GM19043 (cell line): ENCODE measurements around the gene NPB.

Experiments used
- ATAC-seq: cut with Tn5 transposase; IDR thresholded peaks from one replicate; pipeline ENCODE4 v1.9.1; 2021; ENCODE audit warnings: low read depth; ENCODE audit not compliant: unreplicated experiment

Gene NPB

GRCh38 chr17:81923302-81924260, 21.5 kb downstream of the NPB start:
- ATAC-seq, result no peak

DNA sequence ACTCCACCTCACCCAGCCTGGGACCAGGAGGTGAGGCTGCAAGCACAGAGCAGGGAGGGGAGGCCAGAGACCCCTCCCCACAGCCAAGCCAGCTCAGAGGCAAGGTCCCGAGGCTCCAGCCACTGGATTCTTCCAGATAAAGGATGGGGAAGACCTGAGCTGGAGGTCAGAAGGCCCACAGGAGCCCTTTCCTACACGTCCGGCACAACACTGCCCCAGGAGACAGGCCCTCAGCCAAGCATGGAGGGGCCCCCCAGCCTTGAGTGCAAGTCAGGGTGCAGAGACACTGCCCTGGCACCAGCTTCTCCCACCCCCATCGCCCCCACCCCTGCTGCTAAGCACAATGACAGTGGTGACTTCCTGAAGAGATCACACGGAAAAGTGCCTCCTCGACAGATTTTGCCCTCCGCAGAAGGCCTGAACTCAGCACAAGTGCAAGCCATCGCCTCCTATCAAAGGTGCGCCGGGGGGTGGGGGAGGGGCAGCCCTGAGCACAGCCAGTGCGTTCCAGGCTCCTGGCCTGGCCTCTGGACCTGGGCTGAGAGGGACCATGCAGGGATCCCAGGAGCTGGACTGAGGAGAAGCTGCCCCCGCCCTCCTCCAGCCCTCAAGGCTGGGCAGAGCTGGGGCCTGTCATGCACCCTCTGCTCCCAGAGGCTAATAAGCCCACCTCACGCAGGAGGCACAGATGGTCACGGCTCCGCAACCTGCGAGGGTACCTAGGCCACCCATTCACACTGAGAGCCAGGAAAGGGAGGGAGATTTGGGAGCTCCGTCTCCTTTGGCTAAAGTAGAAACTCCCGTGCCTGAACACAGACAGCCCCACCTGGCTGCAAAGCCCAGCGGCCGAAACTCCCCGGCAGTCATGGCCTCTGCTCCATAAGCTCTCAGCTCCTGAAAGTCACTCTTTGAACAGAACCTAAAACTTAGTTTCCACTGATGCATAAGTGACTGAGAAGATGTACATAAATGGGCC, 22.8 kb downstream of the NPB start:
- no peak for ATAC-seq

- no peak for ATAC-seq
Measured at GRCh38 chr17:81925860-81926450, 23.9 kb downstream of the NPB start.

GRCh38 chr17:81926451-81927151, 24.6 kb downstream of the NPB start:
- no peak for ATAC-seq

DNA sequence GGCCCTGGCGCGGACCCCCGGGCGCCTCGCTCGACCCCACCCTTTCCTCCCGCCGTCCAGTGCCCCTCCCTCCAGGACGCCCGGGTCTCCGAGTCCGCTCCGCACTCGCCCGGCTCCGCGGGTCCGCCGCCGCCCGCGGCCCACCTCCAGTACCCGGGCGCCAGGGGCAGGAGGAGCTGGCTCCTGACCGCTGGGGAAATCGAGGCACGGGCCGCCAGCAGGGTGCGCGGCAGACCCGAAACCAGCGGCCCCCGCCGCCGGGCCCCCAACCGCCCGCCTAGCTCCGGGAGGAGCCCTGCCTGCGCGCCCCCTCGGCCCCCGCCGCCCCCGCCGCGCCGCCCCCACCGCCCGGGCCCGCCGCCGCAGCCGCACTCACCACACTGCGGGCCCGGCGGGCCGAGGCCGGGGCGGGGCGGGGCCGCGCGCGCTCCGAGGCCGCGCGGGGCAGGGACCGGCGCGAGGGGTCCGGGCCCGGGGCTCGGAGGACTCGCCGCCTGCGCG, 25.2 kb downstream of the NPB start:
- no peak for ATAC-seq

DNA sequence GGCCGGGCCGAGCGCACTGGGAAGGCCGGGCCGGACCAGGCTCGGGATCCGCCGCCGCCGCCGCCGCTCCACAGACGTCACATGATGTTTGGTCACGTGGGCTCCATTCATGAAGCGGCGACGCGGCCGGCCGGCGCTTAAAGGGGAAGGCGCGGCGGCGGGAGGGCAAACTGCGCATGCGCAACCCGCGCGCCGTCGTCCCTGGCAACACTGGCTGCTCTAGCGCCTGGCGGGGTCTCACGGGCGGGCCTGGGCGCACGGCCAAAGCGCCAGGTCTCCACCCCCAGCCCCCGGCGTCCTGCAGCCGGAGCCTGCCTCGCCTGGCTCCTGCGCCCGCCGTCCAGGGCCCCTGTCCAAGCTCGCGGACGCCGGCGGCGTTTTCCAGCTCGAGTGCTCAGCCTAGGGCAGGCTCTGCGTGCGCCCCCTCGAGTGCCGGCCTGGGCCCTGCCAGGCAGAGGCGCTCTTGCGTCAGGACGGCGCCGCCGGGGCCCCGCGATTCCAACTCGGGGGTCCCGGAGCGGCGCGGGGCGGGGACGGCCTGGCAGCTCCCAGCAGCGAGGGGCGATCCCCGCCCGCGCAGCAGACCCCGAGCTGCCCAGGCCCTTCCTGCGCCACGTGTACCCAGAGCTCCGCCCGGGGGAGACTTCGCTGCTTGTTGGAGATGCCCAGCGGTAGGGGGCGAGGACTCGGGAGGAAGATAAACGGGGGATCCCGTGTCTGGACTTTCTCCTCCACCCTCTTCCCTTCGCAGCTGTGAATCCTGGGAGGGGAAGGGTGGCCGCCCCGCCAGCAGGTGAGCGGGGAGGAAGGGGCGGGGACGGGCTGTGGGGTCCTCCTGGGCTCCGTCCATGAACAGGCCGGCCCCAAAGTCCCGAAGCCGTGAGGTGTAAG, 25.9 kb downstream of the NPB start, which contains the start of gene MAFG:
MAFG (minus strand) TSS at position 83 of the 891 bp plus-strand sequence. CDS start 4,550 bp downstream, outside the sequence.
- ATAC-seq, result peak; percentile 71

GRCh38 chr17:81928544-81929252, 26.7 kb downstream of the NPB start:
- ATAC-seq, result no peak

DNA sequence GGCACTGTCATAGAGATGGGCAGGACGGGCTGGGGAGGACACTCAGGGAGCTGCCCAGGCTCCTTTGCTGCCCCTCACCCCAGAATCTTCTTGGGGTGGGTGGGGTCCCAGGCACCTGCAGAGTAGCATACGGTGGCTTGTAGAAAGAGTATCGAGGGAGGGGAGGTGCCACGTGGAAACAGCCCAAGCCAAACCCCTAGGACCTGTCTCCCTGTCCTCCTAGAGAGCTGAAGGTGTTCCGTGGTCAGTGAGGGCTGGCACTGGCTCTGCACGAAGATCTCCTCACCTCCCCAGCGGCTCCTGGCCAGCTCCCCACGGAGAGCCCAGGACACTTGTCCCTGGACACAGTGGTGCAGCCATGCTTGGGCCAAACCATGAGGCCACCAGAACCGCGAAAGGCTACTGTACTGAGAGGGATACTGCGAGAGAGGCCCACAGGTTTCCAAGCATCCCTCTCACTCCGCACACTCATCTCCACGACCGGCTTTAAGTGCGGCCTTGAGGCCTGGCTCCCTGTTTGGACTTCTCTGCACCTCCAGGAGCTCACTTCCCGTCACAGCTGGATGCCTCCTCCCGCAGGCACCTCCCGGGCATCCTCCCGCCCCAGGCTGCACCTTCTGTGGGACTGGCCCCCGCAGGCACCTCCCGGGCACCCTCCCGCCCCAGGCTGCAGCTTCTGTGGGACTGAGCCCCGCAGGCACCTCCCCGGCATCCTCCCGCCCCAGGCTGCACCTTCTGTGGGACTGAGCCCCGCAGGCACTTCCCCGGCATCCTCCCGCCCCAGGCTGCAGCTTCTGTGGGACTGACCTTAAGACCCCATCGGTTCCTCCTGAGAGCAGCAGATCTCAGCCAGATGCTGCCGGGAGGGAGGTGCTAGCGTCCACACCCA, 27.5 kb downstream of the NPB start:
- ATAC-seq, result no peak

DNA sequence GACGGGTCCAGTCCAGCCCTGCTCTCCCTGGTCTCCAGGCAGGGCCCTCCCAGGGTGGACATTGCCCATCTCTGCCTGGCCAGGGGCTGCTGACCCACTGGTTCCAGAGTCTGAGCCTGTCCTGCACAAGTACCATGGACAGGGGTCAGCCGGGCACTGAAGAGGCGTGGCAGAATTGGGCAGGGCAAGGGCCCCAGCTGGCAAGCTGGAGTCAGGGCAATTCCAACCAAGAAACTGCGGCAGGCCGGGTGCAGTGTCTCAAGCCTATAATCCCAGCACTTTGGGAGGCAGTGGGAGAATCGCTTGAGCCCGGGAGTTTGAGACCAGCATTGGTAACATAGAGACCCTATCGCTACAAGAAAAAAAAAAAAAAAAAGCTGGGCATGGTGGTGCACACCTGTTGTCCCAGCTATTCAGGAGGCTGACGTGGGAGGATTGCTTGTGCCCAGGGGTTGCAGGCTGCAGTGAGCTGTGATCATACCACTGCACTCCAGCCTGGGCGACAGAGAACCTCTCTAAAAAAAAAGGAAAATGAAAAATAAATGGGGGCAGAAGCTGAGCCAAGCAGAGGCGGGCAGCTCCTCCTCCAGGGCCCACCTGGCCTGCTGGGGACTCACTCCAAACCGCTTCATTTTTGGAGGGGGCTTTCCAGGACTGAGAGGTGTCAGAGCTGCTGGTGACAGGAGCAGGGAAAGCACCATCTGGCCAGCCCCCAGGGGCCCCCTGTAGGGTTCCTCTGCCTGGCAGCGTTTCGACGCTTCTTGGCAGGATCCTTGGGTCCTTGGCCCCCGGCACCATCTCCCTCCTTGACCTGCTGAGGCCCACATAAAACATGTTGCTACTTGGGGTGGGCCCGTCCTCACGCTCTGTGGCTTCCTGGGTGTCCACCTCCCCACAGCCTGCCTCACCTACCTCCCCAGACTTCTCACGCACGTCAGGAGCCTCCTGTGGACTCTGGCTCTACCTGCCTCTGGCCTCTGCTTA, 28.4 kb downstream of the NPB start:
- ATAC-seq, result no peak

DNA sequence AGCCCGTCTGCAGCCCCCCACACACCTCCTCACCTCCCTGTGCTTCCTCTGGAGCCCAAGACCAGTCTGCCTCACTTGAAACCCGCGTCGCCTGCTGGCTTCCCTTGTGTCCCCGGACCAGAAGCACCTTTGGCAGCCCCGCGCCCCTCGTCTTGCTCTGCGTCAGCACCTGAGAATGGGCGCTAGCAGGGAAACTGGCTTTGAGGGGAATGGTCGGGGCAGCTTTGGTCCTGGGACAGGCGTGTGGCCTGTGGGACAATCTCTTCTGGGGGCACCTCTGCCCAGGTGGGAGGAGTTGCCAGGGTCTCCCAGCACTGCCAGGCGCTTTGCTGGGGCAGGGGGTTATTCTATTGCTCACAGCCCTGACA, 29.1 kb downstream of the NPB start:
- no peak for ATAC-seq

- ATAC-seq, result no peak
Measured at GRCh38 chr17:81931557-81932332, 29.7 kb downstream of the NPB start.

DNA sequence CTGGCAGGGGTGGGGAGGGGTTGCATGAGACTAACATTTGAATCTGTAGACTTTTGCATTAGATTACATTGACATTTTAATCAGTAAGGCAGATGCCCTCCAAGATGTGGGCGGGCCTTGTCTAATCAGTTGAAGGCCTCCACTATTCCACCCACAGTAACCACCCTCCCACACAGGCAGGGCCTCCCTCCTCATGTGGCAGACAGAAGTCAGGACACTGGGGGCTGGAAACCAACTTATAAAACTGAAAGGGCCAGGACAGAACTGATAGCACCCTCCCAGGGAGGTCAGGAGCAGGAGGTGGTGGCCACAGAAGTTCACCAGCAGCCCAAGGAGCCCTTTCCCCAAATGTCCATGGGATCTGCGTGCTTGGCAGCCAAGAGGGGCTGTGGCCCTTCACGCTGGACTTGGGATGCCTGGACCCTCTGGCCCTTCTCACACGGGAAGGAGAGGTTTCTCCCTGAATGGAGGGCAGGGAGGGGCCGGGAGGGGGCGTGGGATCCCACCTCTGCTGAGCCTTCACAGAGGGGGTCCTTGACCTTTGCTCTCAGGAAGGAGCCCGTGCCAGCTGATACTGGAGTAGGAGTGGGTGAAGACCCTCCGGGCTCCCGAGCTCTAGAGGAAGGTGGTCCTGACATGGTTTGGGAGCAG, 30.4 kb downstream of the NPB start:
- ATAC-seq, result no peak

DNA sequence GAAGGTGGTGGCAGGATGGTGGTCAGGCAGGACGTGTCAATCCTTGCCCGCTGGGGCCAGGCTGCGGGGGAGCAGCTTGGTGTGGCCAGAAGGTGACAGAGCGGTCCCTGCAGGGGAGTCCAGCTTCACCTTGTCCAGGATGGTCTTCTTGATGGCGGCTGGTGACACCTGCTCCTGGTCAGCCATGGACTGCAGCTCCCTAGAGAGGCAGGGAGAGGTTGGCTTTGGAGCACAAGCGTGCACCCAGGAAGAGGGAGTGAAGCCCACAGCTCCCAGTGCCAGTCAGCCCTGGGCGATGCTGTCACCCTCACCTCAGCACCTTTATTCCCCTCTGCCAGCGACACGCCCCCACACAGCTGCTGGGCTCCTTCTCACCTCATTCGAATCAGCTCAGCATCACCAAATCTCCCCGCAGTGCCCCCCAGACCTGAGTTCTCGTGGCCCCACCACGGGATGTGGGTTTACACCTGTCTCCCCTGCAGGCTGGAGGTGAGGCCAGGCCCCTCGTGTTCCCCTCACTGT, 31.2 kb downstream of the NPB start:
- no peak for ATAC-seq

- ATAC-seq, result no peak
Measured at GRCh38 chr17:81934098-81934757, 32.2 kb downstream of the NPB start.
